Thoracic aorta (tissue), 2 donors: ENCODE data around the gene ZNF236. TPM values are rescaled to one million over a fixed set of nuclear protein-coding genes. Genes with fewer than 3 reads are reported as not detected.

Experiments used
- ATAC-seq: fragments of 150-250 bp; one replicate; pipeline ENCODE4 v1.8.0; 2017; ENCODE audit warnings: low read depth; ENCODE audit not compliant: insufficient number of reproducible peaks, low FRiP score
- DNase-seq: peaks from one replicate; pipeline ENCODE4 v3.0.0-alpha.2; 2020; ENCODE audit warnings: low spot score
- H3K27ac ChIP-seq, 2 donors: fragments of 200-600 bp; sonication (generic); 1 replicate in 1 of 2; 2 replicates in 1 of 2; pipeline ENCODE4 v1.5.1; 2016; ENCODE audit warnings: mild to moderate bottlenecking in 2 of 2, moderate library complexity in 2 of 2
- H3K27me3 ChIP-seq: fragments of 200-600 bp; sonication (generic); replicated peaks from 2 replicates; pipeline ENCODE4 v1.6.0; 2016; ENCODE audit warnings: mild to moderate bottlenecking; ENCODE audit not compliant: insufficient read depth
- H3K36me3 ChIP-seq: fragments of 200-600 bp; sonication (generic); one replicate; pipeline ENCODE4 v1.5.1; 2016
- H3K4me1 ChIP-seq, 2 donors: fragments of 200-600 bp; sonication (generic); 1 replicate in 1 of 2; 2 replicates in 1 of 2; pipeline versions ENCODE4 v1.5.1 to v1.6.0; 2016; ENCODE audit warnings: low read depth in 2 of 2, mild to moderate bottlenecking in 1 of 2; ENCODE audit not compliant: control insufficient read depth in 1 of 2
- H3K4me3 ChIP-seq: fragments of 200-600 bp; sonication (generic); 2 replicates; pipeline ENCODE4 v1.5.1; 2016; ENCODE audit warnings: mild to moderate bottlenecking
- H3K9me3 ChIP-seq: fragments of 200-600 bp; sonication (generic); 2 replicates; pipeline ENCODE4 v1.5.1; 2016
- CTCF ChIP-seq: fragments of 200-600 bp; sonication (generic); IDR thresholded peaks from one replicate; pipeline ENCODE4 v1.5.1; 2019; ENCODE audit warnings: antibody characterized with exemption
- total RNA-seq, 2 donors: library from RNA; depleted of rRNA; stranded (reverse); fragments of >200 nt; gene quantifications; one replicate each; pipeline versions ENCODE4 v1.1.0 to v1.2.3, GENCODE V29; 2016

Gene ZNF236
- total RNA-seq, 2 donors from 2014 or later = 14.1 to 22.5 TPM

- no peak overlapping the region for H3K27ac ChIP-seq
- ATAC-seq (no peak), DNase-seq (no peak)
- no peaks in the 10 kb centered on the region for H3K9me3 ChIP-seq
- no peak overlapping the region for H3K4me3 ChIP-seq
- TF ChIP-seq CTCF = no peak
- H3K27me3 ChIP-seq = no peaks in the 10 kb centered on the region
- H3K36me3 ChIP-seq = no peaks in the 10 kb centered on the region
- H3K4me1 ChIP-seq = peaks cover 0 to 4% of the 10 kb centered on the region in 2 donors
Observed at GRCh38 chr18:76997951-76998808, 175.8 kb downstream of the ZNF236 start.

- no peak for TF ChIP-seq CTCF
- Histone ChIP-seq H3K4me3 (no peak overlapping the region), H3K27ac (no peak overlapping the region), H3K9me3 (no peaks in the 10 kb centered on the region), H3K4me1 (peaks cover 0 to 4% of the 10 kb centered on the region in 2 donors), H3K27me3 (no peaks in the 10 kb centered on the region), H3K36me3 (no peaks in the 10 kb centered on the region)
- DNase-seq = no peak
- ATAC-seq = no peak
Observed at GRCh38 chr18:76999077-76999476, 176.7 kb downstream of the ZNF236 start.

- peak; percentile 97 for TF ChIP-seq CTCF
- H3K4me3 ChIP-seq = peak overlapping the region; percentile 56
- no peak overlapping the region for H3K27ac ChIP-seq
- DNase-seq (no peak), ATAC-seq (no peak)
- H3K36me3 ChIP-seq = no peaks in the 10 kb centered on the region
- H3K4me1 ChIP-seq = peaks cover 0 to 4% of the 10 kb centered on the region in 2 donors
- no peaks in the 10 kb centered on the region for H3K9me3 ChIP-seq
- no peaks in the 10 kb centered on the region for H3K27me3 ChIP-seq
Observed at GRCh38 chr18:77000527-77000926, 178.2 kb downstream of the ZNF236 start.

- Histone ChIP-seq H3K27ac (no peak overlapping the region), H3K4me3 (no peak overlapping the region), H3K4me1 (peaks cover 0 to 4% of the 10 kb centered on the region in 2 donors), H3K36me3 (no peaks in the 10 kb centered on the region), H3K27me3 (no peaks in the 10 kb centered on the region), H3K9me3 (no peaks in the 10 kb centered on the region)
- no peak for ATAC-seq
- no peak for TF ChIP-seq CTCF
- no peak for DNase-seq
Observed at GRCh38 chr18:77001041-77001440, 178.7 kb downstream of the ZNF236 start.

- Histone ChIP-seq H3K27ac (no peak overlapping the region), H3K36me3 (no peaks in the 10 kb centered on the region), H3K4me3 (no peak overlapping the region), H3K4me1 (peaks cover 0 to 4% of the 10 kb centered on the region in 2 donors), H3K27me3 (no peaks in the 10 kb centered on the region), H3K9me3 (no peaks in the 10 kb centered on the region)
- no peak for DNase-seq
- TF ChIP-seq CTCF = no peak
- no peak for ATAC-seq
Observed at GRCh38 chr18:77001979-77002378, 179.6 kb downstream of the ZNF236 start.
